Measurements from ENCODE around the gene TMEM132D.

- TF ChIP-seq CTCF (IDR thresholded peaks at IDR 0.05), result no peak
- no peak for TF ChIP-seq POLR2A (IDR thresholded peaks at IDR 0.05)
Measured at GRCh38 chr12:129771238-129771637, 132.6 kb downstream of the TMEM132D start.

All from body of pancreas (tissue), 4 donors.